Hindlimb muscle (tissue), 1 donor: Measurements from ENCODE around the gene USP37. TPM values are rescaled to one million over a fixed set of nuclear protein-coding genes. Genes with fewer than 3 reads are reported as not detected.
"Not testable (repeated sequence)": the region's sequence is repeated elsewhere in the genome, so short reads cannot be mapped to it uniquely, and the experiment has no call there.

Experiments used
- DNase-seq: peaks from one replicate; pipeline ENCODE4 v3.0.0-alpha.2; 2013
- polyA plus RNA-seq: library from polyadenylated mRNA; unstranded; fragments of 120-200 nt; gene quantifications from one replicate; pipeline ENCODE4 v1.2.1, GENCODE V29; 2013; ENCODE audit not compliant: insufficient read length

USP37 gene
- polyA plus RNA-seq, 1 donor, result 10.1 TPM

GRCh38 chr2:218555527-218555926 is 12.6 kb downstream of the USP37 start:
- DNase-seq, result no peak

- DNase-seq, result not testable (repeated sequence)
These were observed 13.9 kb downstream of the USP37 start for GRCh38 chr2:218554225-218554624.

GRCh38 chr2:218547978-218548377 is 20.2 kb downstream of the USP37 start:
- no peak for DNase-seq

GRCh38 chr2:218547511-218547910 is 20.6 kb downstream of the USP37 start:
- no peak for DNase-seq

- DNase-seq, result no peak
These were observed 22.1 kb downstream of the USP37 start for GRCh38 chr2:218546012-218546411.

GRCh38 chr2:218540015-218540414 is 28.1 kb downstream of the USP37 start:
- DNase-seq, result no peak

GRCh38 chr2:218536804-218537494 is 31.2 kb downstream of the USP37 start:
- no peak for DNase-seq

- no peak for DNase-seq
These were observed 38.2 kb downstream of the USP37 start for GRCh38 chr2:218529990-218530389.

- DNase-seq, result not testable (repeated sequence)
These were observed 39.7 kb downstream of the USP37 start for GRCh38 chr2:218528409-218528808.

- DNase-seq, result no peak
These were observed 44.5 kb downstream of the USP37 start for GRCh38 chr2:218523651-218524050.

- no peak for DNase-seq
These were observed 49.3 kb downstream of the USP37 start for GRCh38 chr2:218518876-218519275.

GRCh38 chr2:218517434-218518206 is 50.5 kb downstream of the USP37 start:
- no peak for DNase-seq

- no peak for DNase-seq
These were observed 51.5 kb downstream of the USP37 start for GRCh38 chr2:218516614-218517013.

GRCh38 chr2:218513676-218514075 is 54.5 kb downstream of the USP37 start:
- DNase-seq, result no peak

- DNase-seq, result no peak
These were observed 59.9 kb downstream of the USP37 start for GRCh38 chr2:218508299-218508698.

GRCh38 chr2:218505754-218506371 is 62.3 kb downstream of the USP37 start:
- DNase-seq, result no peak

GRCh38 chr2:218501665-218502064 is 66.5 kb downstream of the USP37 start:
- no peak for DNase-seq

GRCh38 chr2:218500501-218501060 is 67.6 kb downstream of the USP37 start:
- DNase-seq, result no peak

- no peak for DNase-seq
These were observed 82.0 kb downstream of the USP37 start for GRCh38 chr2:218485986-218486667.

- no peak for DNase-seq
These were observed 85.5 kb downstream of the USP37 start for GRCh38 chr2:218482651-218483050.

- DNase-seq, result no peak
These were observed 88.6 kb downstream of the USP37 start for GRCh38 chr2:218479595-218479994.

- DNase-seq, result no peak
These were observed 89.6 kb downstream of the USP37 start for GRCh38 chr2:218478544-218478943.

GRCh38 chr2:218477247-218477646 is 90.9 kb downstream of the USP37 start:
- no peak for DNase-seq
